ENCODE results near the gene NMRAL1.

- TF ChIP-seq CTCF (IDR thresholded peaks at IDR 0.05) (no peak), POLR2A (IDR thresholded peaks at IDR 0.05) (no peak)
Observed at GRCh38 chr16:4500272-4500671, 25.8 kb upstream of the NMRAL1 start.

Measured in lower leg skin (tissue), 3 donors.